Epithelial cell of esophagus (primary cell): Measurements from ENCODE around the gene HS6ST1.

Experiments used
- DNase-seq: peaks from one replicate; pipeline ENCODE4 v3.0.0; 2010; ENCODE audit warnings: low read depth
- H3K4me3 ChIP-seq: 2 replicates; pipeline ENCODE4 v1.5.1; 2011; ENCODE audit warnings: mild to moderate bottlenecking, low read length, control low read depth
- CTCF ChIP-seq: IDR thresholded peaks from 2 replicates; pipeline ENCODE4 v1.5.1; 2011; ENCODE audit warnings: low read depth, mild to moderate bottlenecking, low read length, control low read depth, inconsistent platforms; ENCODE audit not compliant: insufficient read depth; ENCODE audit errors: missing control alignments

The HS6ST1 gene

DNA sequence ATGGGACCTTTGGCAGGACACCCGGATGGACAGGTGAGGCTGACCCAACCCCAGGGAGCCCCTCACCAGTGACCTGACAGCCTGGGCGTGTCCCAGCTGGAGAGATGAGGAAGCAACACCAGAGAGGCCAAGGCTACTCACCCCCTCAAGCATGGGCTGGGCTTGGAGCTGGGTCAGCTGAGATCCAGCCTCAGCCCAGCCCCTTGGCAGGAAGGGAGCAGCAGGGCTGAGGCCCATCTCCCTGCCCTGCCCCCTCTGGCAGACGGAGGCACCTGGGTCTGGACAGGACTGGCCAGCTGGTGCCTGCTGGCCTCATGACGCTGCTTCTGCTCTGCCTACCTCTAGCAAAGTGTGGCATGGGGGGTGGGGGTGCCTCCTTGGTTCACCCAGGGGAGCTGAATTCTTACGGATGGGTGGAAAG, 37.8 kb downstream of the HS6ST1 start:
- TF ChIP-seq CTCF = no peak
- no peak for DNase-seq
- H3K4me3 ChIP-seq = no peak overlapping the region

GRCh38 chr2:128280158-128280871, 38.4 kb downstream of the HS6ST1 start:
- H3K4me3 ChIP-seq = no peak overlapping the region
- no peak for DNase-seq
- no peak for TF ChIP-seq CTCF

DNA sequence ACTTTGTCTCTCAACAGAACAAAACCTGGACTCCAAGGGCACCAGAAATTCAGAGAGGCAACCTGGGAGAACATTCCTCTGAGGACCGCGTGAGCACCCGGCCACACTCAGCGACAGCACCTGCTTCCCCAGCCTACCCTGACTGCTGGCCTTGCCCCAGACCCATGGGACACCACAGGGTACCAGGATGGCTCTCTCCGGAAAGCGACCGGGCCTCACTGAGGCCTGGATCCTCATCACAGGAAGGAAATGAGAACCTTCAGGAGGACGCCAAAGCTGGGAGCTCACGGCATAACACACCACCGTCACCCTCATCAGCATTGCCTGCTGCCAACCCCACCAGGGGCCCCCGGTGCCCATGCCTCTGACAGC, 38.9 kb downstream of the HS6ST1 start:
- no peak for TF ChIP-seq CTCF
- DNase-seq = no peak
- no peak overlapping the region for H3K4me3 ChIP-seq

DNA sequence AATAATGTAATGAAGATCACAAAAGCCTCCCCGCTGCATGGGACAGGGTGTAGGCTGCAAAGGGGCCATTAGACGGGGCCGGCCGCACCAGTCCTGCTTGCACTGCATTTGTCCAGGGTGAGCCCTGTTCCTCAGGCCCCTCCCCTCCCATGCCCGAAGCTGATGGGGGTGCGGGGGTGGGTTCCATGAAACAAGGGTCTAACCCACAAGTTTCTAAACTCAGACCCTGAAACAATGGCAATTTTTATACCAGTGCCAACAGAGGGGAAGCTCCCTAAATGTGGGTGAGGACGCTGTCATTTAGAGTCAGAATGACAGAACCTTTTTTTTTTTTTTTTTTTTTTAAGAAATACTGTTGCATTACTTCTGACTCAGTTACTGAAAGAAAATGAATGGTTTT, 39.7 kb downstream of the HS6ST1 start:
- no peak for DNase-seq
- TF ChIP-seq CTCF = no peak
- no peak overlapping the region for H3K4me3 ChIP-seq

GRCh38 chr2:128277961-128278681, 40.5 kb downstream of the HS6ST1 start:
- no peak for DNase-seq
- no peak overlapping the region for H3K4me3 ChIP-seq
- TF ChIP-seq CTCF = no peak

GRCh38 chr2:128276878-128277675, 41.6 kb downstream of the HS6ST1 start:
- TF ChIP-seq CTCF = no peak
- DNase-seq = no peak
- H3K4me3 ChIP-seq = no peak overlapping the region
